Fibroblast of skin of left quadriceps (primary cell): Measurements from ENCODE around the gene SOX12.
A peak's percentile ranks its signal among the peaks of the same experiment; 100 is the strongest.

Experiments
- DNase-seq, 2 experiments: peaks; one replicate each; pipeline ENCODE4 v3.0.0-alpha.2; 2013; ENCODE audit warnings: low read depth in 2 of 2

Gene SOX12

GRCh38 chr20:301886-302848, 23.2 kb upstream of the SOX12 start:
- DNase-seq: no peak

GRCh38 chr20:305745-306144, 19.6 kb upstream of the SOX12 start:
- DNase-seq: no peak

GRCh38 chr20:308427-309038, 16.8 kb upstream of the SOX12 start:
- no peak for DNase-seq

GRCh38 chr20:309306-309840, 16.0 kb upstream of the SOX12 start:
- DNase-seq: no peak

- peak; percentile 100 for DNase-seq
These were observed 15.3 kb upstream of the SOX12 start for GRCh38 chr20:309841-310644.

- DNase-seq: no peak
These were observed 14.7 kb upstream of the SOX12 start for GRCh38 chr20:310645-311044.

- no peak for DNase-seq
These were observed 13.7 kb upstream of the SOX12 start for GRCh38 chr20:311609-312008.

- no peak for DNase-seq
These were observed 13.3 kb upstream of the SOX12 start for GRCh38 chr20:312067-312466.

- DNase-seq: no peak
These were observed 12.5 kb upstream of the SOX12 start for GRCh38 chr20:312866-313265.

- no peak for DNase-seq
These were observed 11.9 kb upstream of the SOX12 start for GRCh38 chr20:313402-313801.

GRCh38 chr20:313948-314347, 11.4 kb upstream of the SOX12 start:
- no peak for DNase-seq

GRCh38 chr20:316316-317068, 8.9 kb upstream of the SOX12 start:
- no peak for DNase-seq

- DNase-seq: peak; percentile 57 to 66
These were observed 941 bp upstream of the SOX12 start for GRCh38 chr20:324177-325044.

- DNase-seq: peak in 1 of 2 experiments; percentile 19
These were observed 715 bp downstream of the SOX12 start for GRCh38 chr20:325889-326644.

- no peak for DNase-seq
These were observed 1.4 kb downstream of the SOX12 start for GRCh38 chr20:326645-327185.

- peak; percentile 93 to 94 for DNase-seq
These were observed 2.1 kb downstream of the SOX12 start for GRCh38 chr20:327186-328026.

GRCh38 chr20:328027-328974, 2.9 kb downstream of the SOX12 start:
- DNase-seq: no peak
